Neural cell (in vitro differentiated cells): ENCODE data around the gene RDH16. TPM values are rescaled to one million over a fixed set of nuclear protein-coding genes. Genes with fewer than 3 reads are reported as not detected.

Source experiments
- H2AFZ ChIP-seq: fragments of 200-600, 300-800 bp; sonication (generic), shearing (Covaris generic); 2 replicates; pipeline ENCODE4 v1.6.0; 2014; ENCODE audit warnings: low read depth, mild to moderate bottlenecking, antibody characterized with exemption, low read length, moderate library complexity
- H3F3A ChIP-seq: fragments of 200-600 bp; shearing (Covaris generic); 2 replicates; pipeline ENCODE4 v1.6.1; 2016; ENCODE audit warnings: mild to moderate bottlenecking, moderate library complexity, mixed read lengths, antibody characterized with exemption, low read length; ENCODE audit not compliant: insufficient read depth, poor library complexity, severe bottlenecking
- H3K27ac ChIP-seq: fragments of 200-600, 300-800 bp; sonication (generic), shearing (Covaris generic); 2 replicates; pipeline ENCODE4 v1.5.1; 2014; ENCODE audit warnings: mild to moderate bottlenecking, low read length, moderate library complexity
- H3K27me3 ChIP-seq: fragments of 300-800, 200-600 bp; sonication (generic), shearing (Covaris generic); 2 replicates; pipeline ENCODE4 v1.6.0; 2014; ENCODE audit warnings: mild to moderate bottlenecking, low read depth, low read length, moderate library complexity; ENCODE audit not compliant: insufficient read depth
- H3K36me3 ChIP-seq: fragments of 300-800, 200-600 bp; sonication (generic), shearing (Covaris generic); 2 replicates; pipeline ENCODE4 v1.5.1; 2014; ENCODE audit warnings: mild to moderate bottlenecking, antibody characterized with exemption, low read length, moderate library complexity; ENCODE audit not compliant: insufficient read depth
- H3K4me2 ChIP-seq: fragments of 300-800, 200-600 bp; sonication (generic), shearing (Covaris generic); 2 replicates; pipeline ENCODE4 v1.6.0; 2014; ENCODE audit warnings: mild to moderate bottlenecking, low read length
- H3K4me3 ChIP-seq: fragments of 300-800, 200-600 bp; sonication (generic), shearing (Covaris generic); 2 replicates; pipeline ENCODE4 v1.5.1; 2014; ENCODE audit warnings: mild to moderate bottlenecking, low read length, moderate library complexity
- H3K79me2 ChIP-seq: fragments of 200-600 bp; shearing (Covaris generic); replicated peaks from 2 replicates; pipeline ENCODE4 v1.6.0; 2014; ENCODE audit warnings: mild to moderate bottlenecking, low read length, moderate library complexity; ENCODE audit not compliant: insufficient read depth
- H3K9ac ChIP-seq: fragments of 300-800, 200-600 bp; sonication (generic), shearing (Covaris generic); 2 replicates; pipeline ENCODE4 v1.6.1; 2016; ENCODE audit warnings: mild to moderate bottlenecking, low read length, mixed read lengths
- H3K9me2 ChIP-seq: fragments of 200-600 bp; shearing (Covaris generic); 2 replicates; pipeline ENCODE4 v1.6.1; 2016; ENCODE audit warnings: mild to moderate bottlenecking, low read length, mixed read lengths; ENCODE audit not compliant: insufficient read depth
- H3K9me3 ChIP-seq: fragments of 200-600, 300-800 bp; sonication (generic), shearing (Covaris generic); 2 replicates; pipeline ENCODE4 v1.6.1; 2016; ENCODE audit warnings: mild to moderate bottlenecking, mixed run types, low read length, moderate library complexity, mixed read lengths
- H4K20me1 ChIP-seq: fragments of 200-600 bp; shearing (Covaris generic); 2 replicates; pipeline ENCODE4 v1.6.1; 2016; ENCODE audit warnings: mild to moderate bottlenecking, mixed run types; ENCODE audit not compliant: insufficient read depth
- CTCF ChIP-seq: fragments of 450-650 bp; IDR thresholded peaks from 2 replicates; pipeline ENCODE4 v1.5.1; 2014; ENCODE audit warnings: antibody characterized with exemption, mild to moderate bottlenecking, moderate library complexity; ENCODE audit not compliant: poor library complexity, severe bottlenecking
- EP300 ChIP-seq: fragments of 450-650 bp; conservative IDR thresholded peaks from 2 replicates; pipeline ENCODE4 v1.6.1; 2014; ENCODE audit warnings: antibody characterized with exemption, mild to moderate bottlenecking, moderate library complexity; ENCODE audit not compliant: poor library complexity, severe bottlenecking
- EZH2 ChIP-seq: fragments of 200-600, 300-800 bp; shearing (Covaris generic), sonication (generic); IDR thresholded peaks from 2 replicates; pipeline ENCODE4 v1.6.1; 2014; ENCODE audit warnings: antibody characterized with exemption, low read length, borderline replicate concordance, mild to moderate bottlenecking; ENCODE audit not compliant: insufficient read depth, poor library complexity, severe bottlenecking
- MXI1 ChIP-seq: fragments of 450-650 bp; conservative IDR thresholded peaks from 2 replicates; pipeline ENCODE4 v1.6.1; 2014; ENCODE audit warnings: antibody characterized with exemption, mild to moderate bottlenecking; ENCODE audit not compliant: poor library complexity, severe bottlenecking
- POLR2AphosphoS5 ChIP-seq: IDR thresholded peaks from 2 replicates; pipeline ENCODE4 v1.6.1; 2012
- RAD21 ChIP-seq: fragments of 450-650 bp; conservative IDR thresholded peaks from 2 replicates; pipeline ENCODE4 v1.6.1; 2014; ENCODE audit warnings: antibody characterized with exemption, mild to moderate bottlenecking, moderate library complexity
- REST ChIP-seq: IDR thresholded peaks from 2 replicates; pipeline ENCODE4 v1.6.1; 2012; ENCODE audit warnings: borderline replicate concordance
- SMC3 ChIP-seq: fragments of 450-650 bp; conservative IDR thresholded peaks from 2 replicates; pipeline ENCODE4 v1.6.1; 2014; ENCODE audit warnings: antibody characterized with exemption, mild to moderate bottlenecking, moderate library complexity; ENCODE audit not compliant: poor library complexity
- TAF1 ChIP-seq: IDR thresholded peaks from 2 replicates; pipeline ENCODE4 v1.6.1; 2012; ENCODE audit warnings: low read depth
- polyA plus RNA-seq: library from polyadenylated mRNA; depleted of rRNA; stranded (reverse); fragments of >200 nt; gene quantifications from 2 replicates; pipeline ENCODE4 v1.2.3, GENCODE V29; 2014

RDH16 gene
- polyA plus RNA-seq, 1 donor from 2014 or later: 1.0 TPM

GRCh38 chr12:56958422-56958821 lies 1.0 kb upstream of the RDH16 start:
- no peak overlapping the region for H3K27ac ChIP-seq
- TF ChIP-seq EZH2 (no peak), SMC3 (no peak), RAD21 (no peak), POLR2AphosphoS5 (no peak)
- no peaks in the 10 kb centered on the region for H3K36me3 ChIP-seq
- no peak overlapping the region for H3K9ac ChIP-seq
- H4K20me1 ChIP-seq: no peaks in the 10 kb centered on the region
- H3K79me2 ChIP-seq: no peaks in the 10 kb centered on the region
- no peaks in the 10 kb centered on the region for H3K9me3 ChIP-seq
- no peak overlapping the region for H3K4me3 ChIP-seq
- H3F3A ChIP-seq: no peaks in the 10 kb centered on the region
- no peaks in the 10 kb centered on the region for H3K9me2 ChIP-seq
- H2AFZ ChIP-seq: no peak overlapping the region
- no peak overlapping the region for H3K4me2 ChIP-seq
- H3K27me3 ChIP-seq: no peaks in the 10 kb centered on the region

- Histone ChIP-seq H3K9me3 (no peaks in the 10 kb centered on the region), H3K27me3 (no peaks in the 10 kb centered on the region), H3K9me2 (no peaks in the 10 kb centered on the region), H3K9ac (no peak overlapping the region), H3K36me3 (no peaks in the 10 kb centered on the region), H3F3A (no peaks in the 10 kb centered on the region), H4K20me1 (no peaks in the 10 kb centered on the region), H3K27ac (no peak overlapping the region), H3K4me2 (no peak overlapping the region), H2AFZ (no peak overlapping the region), H3K79me2 (no peaks in the 10 kb centered on the region), H3K4me3 (no peak overlapping the region)
- TF ChIP-seq TAF1: no peak
- TF ChIP-seq RAD21: no peak
- no peak for TF ChIP-seq EP300
- no peak for TF ChIP-seq EZH2
- TF ChIP-seq MXI1: no peak
- no peak for TF ChIP-seq POLR2AphosphoS5
- TF ChIP-seq REST: no peak
- no peak for TF ChIP-seq SMC3
- TF ChIP-seq CTCF: no peak
Observed at GRCh38 chr12:56955631-56956256, 1.7 kb downstream of the RDH16 start.
